ENCODE data around the gene PLCG2.
"Not testable (repeated sequence)": the region's sequence is repeated elsewhere in the genome, so short reads cannot be mapped to it uniquely, and the experiment has no call there.

The PLCG2 gene

GRCh38 chr16:81792828-81793227 lies 13.7 kb downstream of the PLCG2 start:
- no peak for DNase-seq

DNA sequence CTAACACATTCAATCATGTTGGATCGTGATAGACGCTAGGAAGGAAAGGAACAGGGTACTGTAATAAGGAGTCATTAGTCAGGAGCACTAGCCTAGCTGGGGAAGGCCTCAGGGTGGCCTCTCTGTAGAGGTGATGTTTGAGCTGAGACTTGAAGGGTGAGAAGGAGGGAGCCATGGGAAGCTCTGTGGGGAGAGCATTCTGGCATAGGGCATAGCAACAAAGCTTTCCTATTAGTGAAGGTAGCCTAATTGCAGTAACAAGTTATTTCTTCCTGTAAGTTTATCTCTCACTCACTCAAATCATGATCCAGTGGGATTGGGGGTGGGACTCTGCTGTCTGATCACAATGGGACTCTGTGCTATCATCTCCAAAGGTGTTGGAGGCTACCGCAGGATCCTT lies 16.1 kb downstream of the PLCG2 start:
- no peak for DNase-seq

DNA sequence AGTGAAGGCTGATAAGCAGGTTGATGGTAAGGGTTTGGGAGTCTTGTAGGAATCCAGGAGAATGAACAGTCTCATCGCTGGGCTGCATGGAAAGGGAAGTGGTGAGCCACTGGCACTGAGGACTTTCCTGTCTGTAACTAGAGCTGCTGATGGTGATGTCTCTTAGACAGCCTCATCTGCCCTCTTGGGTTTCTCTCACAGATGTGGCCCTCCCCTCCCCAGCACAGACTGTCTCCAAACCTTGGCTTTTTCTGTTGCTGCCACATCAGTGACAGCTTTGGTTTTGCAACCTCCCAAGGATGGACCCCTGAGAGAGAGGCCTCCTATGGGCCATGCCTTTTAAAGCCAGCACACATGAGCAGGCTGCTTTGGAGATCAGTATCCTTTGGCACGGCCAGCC lies 16.9 kb downstream of the PLCG2 start:
- no peak for DNase-seq

- no peak for DNase-seq
Observed at GRCh38 chr16:81796583-81797346, 17.7 kb downstream of the PLCG2 start.

DNA sequence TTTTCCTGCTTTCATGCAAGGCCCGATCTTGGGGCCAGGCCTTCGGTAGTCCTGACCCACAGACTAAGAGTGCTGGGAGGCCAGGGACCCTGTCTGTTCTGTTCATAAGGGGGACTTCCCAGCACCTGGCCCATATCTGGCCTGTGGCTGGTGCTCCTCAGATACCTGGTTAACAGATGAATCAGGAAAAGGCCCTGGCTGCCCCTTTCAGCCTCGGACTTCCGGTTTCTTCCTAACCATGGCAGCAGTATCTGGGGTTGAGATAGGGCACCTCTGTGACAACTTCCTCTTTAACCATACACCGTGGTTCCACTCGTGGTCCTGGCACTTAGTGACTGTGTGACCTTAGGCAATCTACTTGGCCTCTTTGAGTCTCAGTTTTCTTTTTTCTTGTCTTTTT lies 18.4 kb downstream of the PLCG2 start:
- DNase-seq = no peak

DNA sequence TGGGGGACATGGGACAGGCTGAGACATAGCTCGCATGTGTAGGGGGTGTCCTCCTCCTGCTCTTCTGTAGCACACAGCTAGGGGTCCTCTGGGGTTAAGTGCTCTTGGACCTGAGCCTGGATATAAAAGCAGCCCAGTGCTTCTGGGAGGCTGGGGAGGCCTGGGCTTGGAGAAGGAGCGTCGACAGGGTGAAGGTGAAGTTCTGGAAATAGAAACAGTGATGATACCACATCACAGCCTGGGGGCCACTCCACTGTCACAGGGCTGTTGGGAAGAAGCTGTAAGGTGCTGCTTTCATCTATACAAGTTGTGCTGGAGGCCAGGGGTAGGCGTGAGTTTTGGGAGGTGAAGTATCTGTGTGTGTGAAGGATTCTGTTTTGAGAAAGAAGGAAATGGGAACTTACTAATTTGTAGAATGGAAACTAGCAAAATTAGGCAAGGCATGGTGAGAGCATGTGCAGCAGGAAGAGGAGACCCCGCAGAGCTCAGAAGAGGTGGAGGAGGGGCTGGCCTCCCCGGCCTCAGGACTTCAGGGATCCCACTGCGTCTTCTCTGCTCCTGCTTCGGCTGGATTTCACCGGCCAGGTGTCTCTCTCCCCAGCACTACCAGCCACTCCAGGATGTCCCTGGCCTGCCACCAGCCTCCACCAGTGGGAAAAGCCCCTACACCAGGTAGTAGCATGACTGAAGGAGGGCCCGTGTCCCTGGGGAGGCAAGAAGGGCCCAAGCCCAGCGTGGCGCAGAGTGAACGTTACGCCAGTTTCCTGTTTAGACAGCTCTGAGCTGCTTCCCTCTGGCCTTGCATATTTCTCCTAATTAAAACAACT lies 19.4 kb downstream of the PLCG2 start:
- peak; percentile 33 for DNase-seq

DNA sequence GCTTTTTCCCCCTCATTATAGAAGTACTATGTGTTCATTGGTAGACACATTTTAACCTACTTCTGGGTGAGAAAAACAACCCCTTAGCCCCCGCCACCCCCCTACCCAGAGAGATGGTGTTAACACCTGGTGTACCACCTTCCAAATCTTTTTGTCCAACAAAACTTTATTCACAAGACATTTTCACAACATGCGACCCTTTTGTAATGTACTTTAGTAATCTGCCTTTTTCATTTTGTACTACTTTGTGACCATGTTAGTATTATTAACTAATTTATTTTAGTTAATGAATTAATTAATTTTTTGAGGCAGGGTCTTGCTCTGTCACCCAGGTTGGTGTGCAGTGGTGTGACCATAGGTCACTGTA lies 20.0 kb downstream of the PLCG2 start:
- no peak for DNase-seq

GRCh38 chr16:81801724-81802123 lies 22.6 kb downstream of the PLCG2 start:
- DNase-seq = not testable (repeated sequence)

DNA sequence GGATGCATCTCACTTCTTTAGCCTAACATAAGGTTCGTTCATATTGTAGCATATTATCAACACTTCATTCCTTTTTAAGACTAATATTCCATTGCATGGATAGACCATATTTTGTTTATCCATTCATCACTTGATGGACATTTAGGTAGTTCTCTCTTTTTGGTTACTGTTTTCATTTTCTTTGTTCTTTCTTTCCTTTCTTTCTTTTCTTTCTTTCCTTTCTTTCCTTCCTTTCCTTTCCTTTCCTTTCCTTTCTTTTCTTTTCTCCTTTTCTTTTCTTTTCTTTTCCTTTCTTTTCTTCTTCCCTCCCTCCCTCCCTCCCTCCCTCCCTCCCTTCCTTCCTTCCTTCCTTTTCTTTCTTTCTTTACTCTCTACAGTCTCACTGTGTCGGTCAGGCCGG lies 24.2 kb downstream of the PLCG2 start:
- no peak for DNase-seq

GRCh38 chr16:81804134-81804610 lies 25.1 kb downstream of the PLCG2 start:
- no peak for DNase-seq

GRCh38 chr16:81806696-81807095 lies 27.6 kb downstream of the PLCG2 start:
- no peak for DNase-seq

DNA sequence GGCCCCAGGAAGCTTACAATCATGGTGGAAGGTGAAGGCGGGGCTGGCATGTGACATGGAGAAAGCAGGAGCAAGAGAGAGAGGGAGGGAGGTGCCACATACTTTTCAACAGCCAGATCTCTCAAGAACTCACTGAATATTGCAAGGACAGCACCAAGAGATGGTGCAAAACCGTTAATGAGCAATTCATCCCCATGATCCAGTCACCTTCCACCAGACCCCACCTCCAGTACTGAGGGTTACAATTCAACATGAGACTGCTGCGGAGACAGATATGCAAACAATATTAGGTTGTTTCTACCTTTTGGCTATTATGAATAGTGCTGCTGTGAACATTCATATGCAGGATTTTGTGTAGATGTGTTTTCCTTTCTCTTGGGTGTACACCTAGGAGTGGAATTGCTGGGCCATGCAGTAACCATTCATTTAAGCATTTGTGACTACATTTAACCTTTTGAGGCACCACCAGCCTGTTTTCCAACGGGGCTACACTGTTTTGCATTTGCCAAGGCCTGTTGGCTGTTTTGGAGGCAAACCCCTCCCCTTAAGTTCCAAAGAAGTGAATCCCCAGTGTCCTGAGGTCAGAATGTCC lies 28.8 kb downstream of the PLCG2 start:
- DNase-seq = no peak

- no peak for DNase-seq
Observed at GRCh38 chr16:81808933-81809480, 29.9 kb downstream of the PLCG2 start.

DNA sequence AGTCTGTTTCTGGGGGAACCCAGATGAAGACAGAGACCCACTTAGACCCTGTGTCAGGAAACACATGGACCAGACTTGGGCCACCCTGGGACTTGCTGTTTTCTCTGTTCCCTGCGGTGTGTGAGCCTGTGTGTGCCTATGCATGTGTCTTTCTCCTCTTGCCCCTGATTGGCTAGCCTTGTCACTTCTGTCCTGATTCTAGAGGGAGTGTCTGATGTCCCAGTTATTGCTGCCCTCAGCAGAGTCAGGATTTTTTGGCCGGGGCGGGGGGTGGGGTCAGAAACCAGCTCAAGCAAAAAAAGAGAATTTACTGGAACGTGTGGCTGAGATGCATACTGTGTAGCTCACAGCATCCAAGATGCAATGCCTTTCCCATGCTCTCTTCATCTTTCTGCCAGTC lies 30.5 kb downstream of the PLCG2 start:
- no peak for DNase-seq

DNA sequence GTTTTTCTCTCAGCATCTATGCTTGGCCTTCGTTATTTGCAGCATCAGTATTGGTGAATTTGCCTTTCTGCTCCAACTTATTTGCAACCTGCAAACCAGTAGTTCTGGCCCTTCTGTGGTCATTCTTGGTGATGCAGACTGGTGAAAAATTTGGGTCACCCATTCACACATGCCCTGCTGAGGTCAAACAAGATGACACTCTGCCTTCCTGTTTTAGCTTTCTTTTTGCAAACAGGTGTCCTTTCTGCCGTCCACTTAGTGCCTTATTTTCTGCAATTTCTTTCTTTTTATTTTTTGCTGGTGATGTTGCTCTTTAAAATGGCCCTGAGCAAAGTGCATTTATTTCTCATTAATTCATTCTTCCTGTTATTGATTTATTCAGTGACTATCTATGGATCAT lies 31.3 kb downstream of the PLCG2 start:
- no peak for DNase-seq

DNA sequence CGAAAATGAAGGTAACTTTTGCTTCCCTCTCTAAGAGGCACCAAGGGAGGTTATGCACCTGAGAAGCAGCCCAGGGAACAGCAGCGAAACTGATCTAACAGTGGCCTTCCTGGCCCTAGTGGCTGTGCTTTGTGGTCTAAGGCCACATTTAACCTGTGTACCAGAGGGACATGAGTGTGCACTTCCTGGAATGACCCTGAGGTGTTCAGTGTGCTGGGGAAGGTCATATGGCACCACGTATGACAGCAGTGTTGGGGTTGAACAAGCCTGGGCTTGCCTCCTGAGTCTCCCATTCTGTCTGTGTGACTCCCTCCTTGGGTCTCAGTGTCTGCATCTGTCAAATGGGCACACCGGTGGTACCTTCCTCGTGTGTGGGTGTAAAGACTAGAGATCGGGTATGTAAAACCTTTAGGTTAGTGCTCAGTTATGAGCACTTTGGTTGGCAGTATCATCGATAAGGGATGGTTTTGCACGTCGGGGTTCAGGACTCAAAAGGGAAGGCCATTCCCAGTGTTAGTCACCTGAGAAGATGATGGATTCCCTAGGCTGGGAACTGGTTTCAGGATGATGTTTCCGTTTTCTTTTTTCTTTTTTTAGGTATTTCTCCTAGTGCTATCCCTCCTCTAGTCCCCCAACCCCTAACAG lies 31.9 kb downstream of the PLCG2 start:
- DNase-seq = no peak

DNA sequence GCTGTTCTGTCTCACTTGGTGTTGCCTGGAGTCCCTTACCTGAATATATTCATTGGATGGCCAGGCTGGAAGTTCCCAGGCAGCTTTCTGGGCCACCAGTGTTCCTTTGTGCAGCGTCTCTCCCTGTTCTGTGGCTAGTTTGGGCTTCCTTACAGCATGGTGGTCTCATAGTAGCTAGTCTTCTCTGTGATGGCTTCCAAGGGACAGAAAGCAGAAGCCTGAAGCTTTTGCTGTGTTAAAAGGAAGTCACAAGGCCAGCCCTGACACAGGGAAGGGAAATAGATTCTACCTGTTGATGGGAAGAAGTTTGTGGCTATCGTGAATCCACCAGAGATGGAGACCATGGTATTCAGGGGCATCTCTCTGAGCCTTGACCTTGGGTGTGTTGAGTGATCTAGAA lies 34.6 kb downstream of the PLCG2 start:
- DNase-seq = no peak

- no peak for DNase-seq
Observed at GRCh38 chr16:81814751-81815428, 35.8 kb downstream of the PLCG2 start.

GRCh38 chr16:81815429-81815766 lies 36.3 kb downstream of the PLCG2 start:
- no peak for DNase-seq

DNA sequence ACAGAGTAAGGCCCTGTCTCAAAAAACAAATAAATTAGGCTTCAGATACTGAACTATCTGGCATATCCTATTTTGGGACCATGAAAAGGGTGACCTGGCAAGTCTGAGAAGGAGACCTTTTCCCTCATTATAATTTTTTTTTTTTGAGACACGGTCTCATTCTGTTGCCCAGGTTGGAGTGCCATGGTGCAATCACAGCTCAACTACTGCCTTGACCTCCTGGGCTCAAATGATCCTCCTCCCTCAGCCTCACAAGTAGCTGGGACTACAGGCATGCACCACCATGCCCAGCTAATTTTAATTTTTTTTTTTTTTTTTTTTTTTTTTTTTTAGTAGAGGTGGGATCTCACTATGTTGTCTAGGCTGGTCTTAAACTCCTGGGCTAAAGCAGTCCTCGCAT lies 37.3 kb downstream of the PLCG2 start:
- no peak for DNase-seq

DNA sequence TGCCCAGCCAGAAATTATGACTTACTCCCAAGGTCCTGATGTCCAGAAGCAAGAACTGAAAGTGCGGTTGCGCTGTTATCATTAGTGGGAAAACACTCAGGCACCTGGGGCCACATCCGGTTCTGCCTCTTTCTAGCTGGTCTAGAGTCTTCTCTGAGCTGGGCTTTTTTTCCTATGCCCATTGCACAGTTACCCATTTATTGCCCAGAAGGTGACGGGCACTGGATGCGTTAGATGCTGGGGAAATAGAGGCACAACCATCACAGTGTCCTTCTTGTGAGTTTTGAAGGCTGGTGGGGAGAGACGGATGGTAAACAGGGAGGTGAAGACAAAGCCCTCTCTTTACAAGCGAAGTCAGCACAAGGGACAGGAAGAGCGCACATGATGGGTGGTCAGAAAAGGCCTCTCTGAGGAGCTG lies 37.7 kb downstream of the PLCG2 start:
- no peak for DNase-seq

- no peak for DNase-seq
Observed at GRCh38 chr16:81817296-81817695, 38.2 kb downstream of the PLCG2 start.

Measured in stimulated activated CD4-positive, alpha-beta T cell treated with anti-CD3 and anti-CD28 coated beads, Interleukin-15, amount 100 ng/mL, for 24 hours (primary cell).